ENCODE measurements around the gene CHST2.

CHST2 gene

DNA sequence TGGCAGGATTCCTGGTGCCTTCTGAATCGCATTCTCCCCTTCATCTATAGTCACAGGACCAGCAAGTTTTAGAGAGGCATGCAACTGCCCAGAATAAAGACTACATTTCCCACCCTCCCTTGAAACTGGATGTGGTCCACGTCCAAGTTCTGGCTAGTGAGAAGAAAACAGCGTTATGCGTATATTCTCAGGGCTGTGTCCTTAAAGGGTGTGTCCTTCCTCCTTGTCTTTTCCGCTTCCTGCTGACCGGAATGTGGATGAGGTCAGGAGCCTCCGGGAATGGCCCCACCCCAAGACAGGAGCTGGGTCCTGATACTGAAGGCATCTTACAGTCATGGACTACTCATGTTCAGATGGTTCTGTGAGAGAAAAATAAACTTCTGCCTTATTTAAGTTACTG lies 20.2 kb downstream of the CHST2 start:
- Histone ChIP-seq H3K27me3 (ENCODE audit: insufficient read depth, low read length) (peaks cover 3% of the 10 kb centered on the region; the same call in 1 of the 2 replicates), H3K9me3 (ENCODE audit: low read length) (0 out of 2 replicates have a peak, but pooled peaks cover 2% of the 10 kb centered on the region), H3K79me2 (ENCODE audit: insufficient read depth, low read length) (no peaks in the 10 kb centered on the region), H3K27ac (ENCODE audit: low read depth, low read length, poor library complexity, severe bottlenecking) (no peak overlapping the region), H3K4me2 (ENCODE audit: low read length) (no peak overlapping the region), H2AFZ (ENCODE audit: low read length) (no peak overlapping the region), H3K4me1 (ENCODE audit: insufficient read depth, low read length, severe bottlenecking) (no peaks in the 10 kb centered on the region), H3K36me3 (ENCODE audit: insufficient read depth, low read length) (no peaks in the 10 kb centered on the region), H3K9me2 (ENCODE audit: low read depth, low read length) (no peaks in the 10 kb centered on the region), H3K9ac (ENCODE audit: low read length) (no peak overlapping the region), H3F3A (ENCODE audit: insufficient read depth, low read length) (no peaks in the 10 kb centered on the region), H4K20me1 (ENCODE audit: insufficient read depth, low read length) (no peaks in the 10 kb centered on the region), H3K4me3 (ENCODE audit: low read depth, low read length, poor library complexity, severe bottlenecking) (no peak overlapping the region)
- TF ChIP-seq, protein P1, sequence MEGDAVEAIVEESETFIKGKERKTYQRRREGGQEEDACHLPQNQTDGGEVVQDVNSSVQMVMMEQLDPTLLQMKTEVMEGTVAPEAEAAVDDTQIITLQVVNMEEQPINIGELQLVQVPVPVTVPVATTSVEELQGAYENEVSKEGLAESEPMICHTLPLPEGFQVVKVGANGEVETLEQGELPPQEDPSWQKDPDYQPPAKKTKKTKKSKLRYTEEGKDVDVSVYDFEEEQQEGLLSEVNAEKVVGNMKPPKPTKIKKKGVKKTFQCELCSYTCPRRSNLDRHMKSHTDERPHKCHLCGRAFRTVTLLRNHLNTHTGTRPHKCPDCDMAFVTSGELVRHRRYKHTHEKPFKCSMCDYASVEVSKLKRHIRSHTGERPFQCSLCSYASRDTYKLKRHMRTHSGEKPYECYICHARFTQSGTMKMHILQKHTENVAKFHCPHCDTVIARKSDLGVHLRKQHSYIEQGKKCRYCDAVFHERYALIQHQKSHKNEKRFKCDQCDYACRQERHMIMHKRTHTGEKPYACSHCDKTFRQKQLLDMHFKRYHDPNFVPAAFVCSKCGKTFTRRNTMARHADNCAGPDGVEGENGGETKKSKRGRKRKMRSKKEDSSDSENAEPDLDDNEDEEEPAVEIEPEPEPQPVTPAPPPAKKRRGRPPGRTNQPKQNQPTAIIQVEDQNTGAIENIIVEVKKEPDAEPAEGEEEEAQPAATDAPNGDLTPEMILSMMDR (IDR thresholded peaks at IDR 0.05; ENCODE audit: low read length) = no peak
- no peak for TF ChIP-seq EZH2 (IDR thresholded peaks at IDR 0.05; ENCODE audit: borderline replicate concordance, low read length)

GRCh38 chr3:143140550-143140949 lies 21.0 kb downstream of the CHST2 start:
- no peak overlapping the region for H3K4me2 ChIP-seq (ENCODE audit: low read length)
- TF ChIP-seq, protein P1 (IDR thresholded peaks at IDR 0.05; ENCODE audit: low read length) = no peak
- no peak for TF ChIP-seq EZH2 (IDR thresholded peaks at IDR 0.05; ENCODE audit: borderline replicate concordance, low read length)
- no peak overlapping the region for H3K27ac ChIP-seq (ENCODE audit: low read depth, low read length, poor library complexity, severe bottlenecking)

GRCh38 chr3:143142354-143142753 lies 22.8 kb downstream of the CHST2 start:
- H3K4me2 ChIP-seq (ENCODE audit: low read length) = no peak overlapping the region
- no peak overlapping the region for H2AFZ ChIP-seq (ENCODE audit: low read length)
- H4K20me1 ChIP-seq (ENCODE audit: insufficient read depth, low read length) = no peaks in the 10 kb centered on the region
- TF ChIP-seq, protein P1 (IDR thresholded peaks at IDR 0.05; ENCODE audit: low read length) = no peak
- no peak for TF ChIP-seq EZH2 (IDR thresholded peaks at IDR 0.05; ENCODE audit: borderline replicate concordance, low read length)
- H3K27ac ChIP-seq (ENCODE audit: low read depth, low read length, poor library complexity, severe bottlenecking) = no peak overlapping the region
- H3K4me1 ChIP-seq (ENCODE audit: insufficient read depth, low read length, severe bottlenecking) = no peaks in the 10 kb centered on the region
- H3F3A ChIP-seq (ENCODE audit: insufficient read depth, low read length) = no peaks in the 10 kb centered on the region
- no peaks in the 10 kb centered on the region for H3K9me2 ChIP-seq (ENCODE audit: low read depth, low read length)
- no peaks in the 10 kb centered on the region for H3K36me3 ChIP-seq (ENCODE audit: insufficient read depth, low read length)
- H3K79me2 ChIP-seq (ENCODE audit: insufficient read depth, low read length) = no peaks in the 10 kb centered on the region
- H3K9me3 ChIP-seq (ENCODE audit: low read length) = 0 out of 2 replicates have a peak, but pooled peaks cover 2% of the 10 kb centered on the region
- no peak overlapping the region for H3K4me3 ChIP-seq (ENCODE audit: low read depth, low read length, poor library complexity, severe bottlenecking)
- peaks cover 8% of the 10 kb centered on the region; the same call in 1 of the 2 replicates for H3K27me3 ChIP-seq (ENCODE audit: insufficient read depth, low read length)
- no peak overlapping the region for H3K9ac ChIP-seq (ENCODE audit: low read length)

More at GRCh38 chr3:143140550-143140949, 21.0 kb downstream of the CHST2 start:
- Histone ChIP-seq H4K20me1 (ENCODE audit: insufficient read depth, low read length) (no peaks in the 10 kb centered on the region), H3K9ac (ENCODE audit: low read length) (no peak overlapping the region), H3F3A (ENCODE audit: insufficient read depth, low read length) (no peaks in the 10 kb centered on the region), H3K36me3 (ENCODE audit: insufficient read depth, low read length) (no peaks in the 10 kb centered on the region), H3K9me2 (ENCODE audit: low read depth, low read length) (no peaks in the 10 kb centered on the region), H3K9me3 (ENCODE audit: low read length) (0 out of 2 replicates have a peak, but pooled peaks cover 2% of the 10 kb centered on the region), H3K79me2 (ENCODE audit: insufficient read depth, low read length) (no peaks in the 10 kb centered on the region), H3K27me3 (ENCODE audit: insufficient read depth, low read length) (peaks cover 3% of the 10 kb centered on the region; the same call in 1 of the 2 replicates), H3K4me1 (ENCODE audit: insufficient read depth, low read length, severe bottlenecking) (no peaks in the 10 kb centered on the region), H3K4me3 (ENCODE audit: low read depth, low read length, poor library complexity, severe bottlenecking) (no peak overlapping the region), H2AFZ (ENCODE audit: low read length) (no peak overlapping the region)
